HT1080 (cell line): ENCODE measurements around the gene ERBIN. TPM values are rescaled to one million over a fixed set of nuclear protein-coding genes. Genes with fewer than 3 reads are reported as not detected.
"Not testable (repeated sequence)": the region's sequence is repeated elsewhere in the genome, so short reads cannot be mapped to it uniquely, and the experiment has no call there.

Experiments
- DNase-seq: peaks from one replicate; pipeline ENCODE4 v3.0.0-alpha.2; 2015; ENCODE audit warnings: low read depth
- total RNA-seq: library from RNA; depleted of rRNA; stranded (reverse); fragments of >200 nt; shearing (Covaris generic); gene quantifications from 2 replicates; pipeline ENCODE4 v1.2.3, GENCODE V29; 2014

The ERBIN gene
- total RNA-seq, 1 experiment from 2014 or later: 39.7 TPM

- no peak for DNase-seq
Observed at GRCh38 chr5:65916636-65917035, 9.7 kb upstream of the ERBIN start.

- no peak for DNase-seq
Observed at GRCh38 chr5:65919773-65920172, 6.6 kb upstream of the ERBIN start.

- peak; percentile 32 for DNase-seq
Observed at GRCh38 chr5:65923339-65923738, 3.0 kb upstream of the ERBIN start.

GRCh38 chr5:65924366-65925043, 1.9 kb upstream of the ERBIN start:
- no peak for DNase-seq

- DNase-seq: no peak
Observed at GRCh38 chr5:65925044-65925600, 1.3 kb upstream of the ERBIN start.

- DNase-seq: peak; percentile 62
Observed at GRCh38 chr5:65925601-65926275, 637 bp upstream of the ERBIN start.

GRCh38 chr5:65926893-65927292, 518 bp downstream of the ERBIN start:
- no peak for DNase-seq

GRCh38 chr5:65927503-65928321, 1.3 kb downstream of the ERBIN start:
- DNase-seq: peak; percentile 65

- DNase-seq: no peak
Observed at GRCh38 chr5:65928322-65928752, 2.0 kb downstream of the ERBIN start.

GRCh38 chr5:65928860-65929259, 2.5 kb downstream of the ERBIN start:
- no peak for DNase-seq

GRCh38 chr5:65932676-65933075, 6.3 kb downstream of the ERBIN start:
- no peak for DNase-seq

- DNase-seq: no peak
Observed at GRCh38 chr5:65933295-65933694, 6.9 kb downstream of the ERBIN start.

- no peak for DNase-seq
Observed at GRCh38 chr5:65938256-65938655, 11.9 kb downstream of the ERBIN start.

GRCh38 chr5:65943771-65944170, 17.4 kb downstream of the ERBIN start:
- no peak for DNase-seq

- no peak for DNase-seq
Observed at GRCh38 chr5:65946198-65946745, 19.9 kb downstream of the ERBIN start.

GRCh38 chr5:65948115-65948747, 21.9 kb downstream of the ERBIN start:
- no peak for DNase-seq

- DNase-seq: no peak
Observed at GRCh38 chr5:65951330-65951729, 25.0 kb downstream of the ERBIN start.

GRCh38 chr5:65952259-65952658, 25.9 kb downstream of the ERBIN start:
- DNase-seq: no peak

GRCh38 chr5:65954200-65954599, 27.8 kb downstream of the ERBIN start:
- DNase-seq: no peak

- DNase-seq: no peak
Observed at GRCh38 chr5:65955746-65956145, 29.4 kb downstream of the ERBIN start.

- not testable (repeated sequence) for DNase-seq
Observed at GRCh38 chr5:65957703-65958102, 31.3 kb downstream of the ERBIN start.
